ENCODE results near the gene ALS2CL. TPM values are rescaled to one million over a fixed set of nuclear protein-coding genes. Genes with fewer than 3 reads are reported as not detected.

Gene ALS2CL
- total and polyA plus RNA-seq, 2 donors (not counting 3 experiments of a cell fraction or from before 2014, with no cell fraction given): 7.8 to 10.1 TPM

DNA sequence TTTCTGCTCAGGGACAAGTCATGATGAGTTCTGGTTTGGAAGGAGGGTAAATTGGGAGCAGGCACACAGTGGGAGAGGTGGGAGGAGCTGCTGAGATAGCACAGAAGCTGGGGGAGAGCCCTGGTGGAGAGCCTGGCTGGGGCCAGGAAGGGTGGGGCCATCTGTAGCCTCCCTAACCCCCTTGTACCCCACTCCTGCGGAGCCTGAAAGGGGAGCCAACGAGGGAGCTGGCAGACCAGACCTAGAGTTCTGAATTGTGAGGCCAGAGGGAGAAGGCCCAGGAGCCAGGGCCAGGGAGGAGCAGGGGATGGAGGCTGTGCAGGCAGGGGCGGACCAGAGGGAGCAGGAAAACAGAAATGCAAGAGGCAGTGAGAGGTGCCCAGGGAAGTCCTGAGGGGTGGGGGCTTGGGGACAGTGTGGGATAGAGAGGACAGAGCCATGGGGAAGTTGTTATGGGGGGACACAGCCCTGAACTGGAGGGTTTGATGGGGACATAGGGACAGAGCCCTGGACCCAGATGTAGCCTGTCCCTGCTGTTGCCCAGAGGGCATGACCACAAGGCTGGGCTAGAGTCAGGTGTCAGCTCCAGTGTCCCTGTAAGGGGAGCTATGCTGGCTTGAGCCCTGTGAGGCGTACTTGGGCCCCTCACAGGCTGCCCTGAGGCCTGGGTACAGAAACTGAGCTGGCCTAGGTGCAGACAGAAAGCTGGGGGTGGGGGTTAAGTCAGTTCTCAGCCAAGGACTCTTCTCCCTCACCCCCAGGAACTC is 8.9 kb upstream of the ALS2CL start:
- peaks cover 6 to 7% of the 10 kb centered on the region in 2 experiments for H3K27me3 ChIP-seq (ENCODE audit: control insufficient read depth in 2 of 2, insufficient read depth in 2 of 2, low read length in 2 of 2)
- no peak overlapping the region for H3K4me2 ChIP-seq (ENCODE audit: insufficient read depth, low read length)
- H3K4me1 ChIP-seq (ENCODE audit: control insufficient read depth, extremely low read depth, insufficient read depth, low read length): peaks cover 11% of the 10 kb centered on the region
- H3K9ac ChIP-seq (replicated peaks; ENCODE audit: extremely low read depth, insufficient read depth, low read length): no peak overlapping the region
- H3K9me3 ChIP-seq (replicated peaks; ENCODE audit: control insufficient read depth, insufficient read depth, low read length): no peaks in the 10 kb centered on the region
- H3K27ac ChIP-seq (ENCODE audit: insufficient read depth, low read depth, low read length): no peak overlapping the region
- ChIA-PET CTCF (interaction anchor here (0.9 to 3.5 kb wide), 5 partner anchors 28 to 207 kb away, joined by 3 to 26 read pairs (median 12); no protein-coding TSS in a partner anchor), POLR2A (no interaction called here)
- intact Hi-C loops (cut with micrococcal nuclease) (loop anchor here (10.0 kb wide), 2 partner anchors 292 to 672 kb away; no protein-coding TSS in a partner anchor), dilution Hi-C loops (cut with MboI; ENCODE audit: extremely low pct_ligation_motif_present, low sequenced_read_pairs) (no loop called here)
- TF ChIP-seq POLR2A (IDR thresholded peaks at IDR 0.05; ENCODE audit: low read depth, low read length) (no peak), EZH2 (IDR thresholded peaks at IDR 0.05; ENCODE audit: borderline replicate concordance, low read depth, low read length, severe bottlenecking) (no peak), JUN (IDR thresholded peaks at IDR 0.05; ENCODE audit: borderline replicate concordance, insufficient read depth, insufficient read length, low read depth) (no peak), GATA2 (IDR thresholded peaks at IDR 0.05; ENCODE audit: insufficient read depth, insufficient read length, low read depth, low read length) (no peak), MYC (IDR thresholded peaks at IDR 0.05; ENCODE audit: low read depth, low read length) (no peak), POLR2AphosphoS5 (IDR thresholded peaks at IDR 0.05; ENCODE audit: insufficient read depth, low read depth, low read length) (no peak), FOS (IDR thresholded peaks at IDR 0.05; ENCODE audit: borderline replicate concordance, insufficient read depth, low read length) (no peak)
- TF ChIP-seq, protein P1, sequence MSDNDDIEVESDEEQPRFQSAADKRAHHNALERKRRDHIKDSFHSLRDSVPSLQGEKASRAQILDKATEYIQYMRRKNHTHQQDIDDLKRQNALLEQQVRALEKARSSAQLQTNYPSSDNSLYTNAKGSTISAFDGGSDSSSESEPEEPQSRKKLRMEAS (IDR thresholded peaks at IDR 0.05; ENCODE audit: insufficient read depth, insufficient read length): no peak
- TF ChIP-seq, protein P2, sequence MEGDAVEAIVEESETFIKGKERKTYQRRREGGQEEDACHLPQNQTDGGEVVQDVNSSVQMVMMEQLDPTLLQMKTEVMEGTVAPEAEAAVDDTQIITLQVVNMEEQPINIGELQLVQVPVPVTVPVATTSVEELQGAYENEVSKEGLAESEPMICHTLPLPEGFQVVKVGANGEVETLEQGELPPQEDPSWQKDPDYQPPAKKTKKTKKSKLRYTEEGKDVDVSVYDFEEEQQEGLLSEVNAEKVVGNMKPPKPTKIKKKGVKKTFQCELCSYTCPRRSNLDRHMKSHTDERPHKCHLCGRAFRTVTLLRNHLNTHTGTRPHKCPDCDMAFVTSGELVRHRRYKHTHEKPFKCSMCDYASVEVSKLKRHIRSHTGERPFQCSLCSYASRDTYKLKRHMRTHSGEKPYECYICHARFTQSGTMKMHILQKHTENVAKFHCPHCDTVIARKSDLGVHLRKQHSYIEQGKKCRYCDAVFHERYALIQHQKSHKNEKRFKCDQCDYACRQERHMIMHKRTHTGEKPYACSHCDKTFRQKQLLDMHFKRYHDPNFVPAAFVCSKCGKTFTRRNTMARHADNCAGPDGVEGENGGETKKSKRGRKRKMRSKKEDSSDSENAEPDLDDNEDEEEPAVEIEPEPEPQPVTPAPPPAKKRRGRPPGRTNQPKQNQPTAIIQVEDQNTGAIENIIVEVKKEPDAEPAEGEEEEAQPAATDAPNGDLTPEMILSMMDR (IDR thresholded peaks at IDR 0.05; ENCODE audit: extremely low read depth in 1 of 2, insufficient read depth in 1 of 2, low read depth in 1 of 2, low read length in 2 of 2): no peak
- FAIRE-seq: no peak
- no peak overlapping the region for H3K4me3 ChIP-seq (replicated peaks in 1 of 3; ENCODE audit: insufficient read depth in 1 of 3, low read depth in 1 of 3, low read length in 3 of 3)
- H3K79me2 ChIP-seq (ENCODE audit: control insufficient read depth, insufficient read depth, low read length): no peaks in the 10 kb centered on the region
- H2AFZ ChIP-seq (ENCODE audit: low read depth, low read length): no peak overlapping the region
- no TSS peak for BruUV-seq (replicated peaks)
- no peaks in the 10 kb centered on the region for H3K36me3 ChIP-seq (ENCODE audit: control insufficient read depth in 2 of 2, extremely low read depth in 1 of 2, insufficient read depth in 2 of 2, low read length in 2 of 2)
- no peaks in the 10 kb centered on the region for H4K20me1 ChIP-seq (replicated peaks; ENCODE audit: control insufficient read depth, extremely low read depth, insufficient read depth, low read length)
- no peaks in the 10 kb centered on the region for H3K9me1 ChIP-seq (replicated peaks; ENCODE audit: control insufficient read depth, extremely low read depth, insufficient read depth, low read length)
- no peak for DNase-seq (ENCODE audit: low read depth, low spot score)

All from endothelial cell of umbilical vein (primary cell).